ENCODE data around the gene SLC6A6. TPM values are rescaled to one million over a fixed set of nuclear protein-coding genes. Genes with fewer than 3 reads are reported as not detected.
A peak's percentile ranks its signal among the peaks of the same experiment; 100 is the strongest.

The SLC6A6 gene
- total RNA-seq, 1 experiment from 2014 or later: 58.6 TPM

DNA sequence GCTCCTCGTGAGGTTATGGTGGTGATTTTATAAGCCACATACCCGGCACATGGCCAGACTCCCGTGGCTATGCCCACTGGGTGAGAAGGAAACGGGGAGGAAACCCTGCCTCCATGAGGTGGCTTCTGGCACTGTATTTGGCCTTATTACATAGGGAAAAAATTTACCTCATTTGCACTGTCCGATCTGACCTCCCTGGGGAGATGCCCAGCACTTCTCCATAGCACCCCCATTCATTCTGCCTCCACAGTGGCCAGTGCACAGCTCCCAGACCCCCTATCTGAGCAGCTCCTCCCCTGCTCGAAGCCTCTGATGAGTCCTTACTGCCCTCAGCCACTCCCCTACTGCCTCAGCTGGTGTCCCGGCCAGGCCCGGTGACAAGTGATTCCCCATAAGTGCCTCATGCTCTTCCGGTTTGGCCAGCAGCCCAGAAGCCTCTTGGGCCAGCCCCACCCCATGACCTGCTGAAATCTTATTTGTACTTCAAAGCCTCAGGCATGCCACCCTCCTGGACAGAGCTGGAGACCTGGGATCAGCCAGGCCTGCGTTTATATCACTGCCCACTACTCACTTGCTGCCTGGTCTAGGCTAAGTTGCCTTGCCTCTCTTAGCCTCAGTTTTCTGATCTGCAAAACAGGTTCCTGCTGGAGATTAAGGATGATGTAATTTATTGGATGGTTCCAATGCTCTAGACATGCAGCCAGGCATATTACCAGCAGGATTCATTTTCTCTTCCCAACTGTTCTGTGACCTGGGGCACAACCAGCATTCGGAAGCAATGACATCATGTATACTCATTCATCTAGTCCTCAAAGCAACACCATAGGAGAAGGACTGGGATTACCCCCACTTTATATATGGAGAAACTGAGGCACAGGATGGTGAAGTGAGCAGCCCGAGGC lies 30.6 kb upstream of the SLC6A6 start:
- peak; percentile 91 for DNase-seq (ENCODE audit: low read depth)

DNA sequence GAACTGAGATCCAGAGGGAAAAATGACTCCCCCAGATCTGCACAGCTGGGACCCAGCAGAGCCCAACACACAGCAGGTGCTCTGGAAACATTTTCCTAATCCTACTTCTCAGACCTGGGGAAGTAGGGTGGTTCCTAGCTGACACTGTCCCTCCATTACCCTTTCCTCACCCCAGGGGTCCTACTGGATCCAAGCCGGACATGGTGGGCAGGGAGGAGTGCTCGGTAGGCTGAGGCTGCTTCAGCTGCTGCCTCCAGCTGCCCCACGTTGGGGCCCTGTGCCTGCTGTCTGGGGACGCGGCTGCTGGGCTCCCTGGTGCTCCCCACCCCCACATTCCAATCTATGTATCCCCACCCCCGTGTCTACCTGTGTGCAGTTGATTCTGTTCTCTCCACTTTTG lies 29.8 kb upstream of the SLC6A6 start:
- no peak for DNase-seq (ENCODE audit: low read depth)

DNA sequence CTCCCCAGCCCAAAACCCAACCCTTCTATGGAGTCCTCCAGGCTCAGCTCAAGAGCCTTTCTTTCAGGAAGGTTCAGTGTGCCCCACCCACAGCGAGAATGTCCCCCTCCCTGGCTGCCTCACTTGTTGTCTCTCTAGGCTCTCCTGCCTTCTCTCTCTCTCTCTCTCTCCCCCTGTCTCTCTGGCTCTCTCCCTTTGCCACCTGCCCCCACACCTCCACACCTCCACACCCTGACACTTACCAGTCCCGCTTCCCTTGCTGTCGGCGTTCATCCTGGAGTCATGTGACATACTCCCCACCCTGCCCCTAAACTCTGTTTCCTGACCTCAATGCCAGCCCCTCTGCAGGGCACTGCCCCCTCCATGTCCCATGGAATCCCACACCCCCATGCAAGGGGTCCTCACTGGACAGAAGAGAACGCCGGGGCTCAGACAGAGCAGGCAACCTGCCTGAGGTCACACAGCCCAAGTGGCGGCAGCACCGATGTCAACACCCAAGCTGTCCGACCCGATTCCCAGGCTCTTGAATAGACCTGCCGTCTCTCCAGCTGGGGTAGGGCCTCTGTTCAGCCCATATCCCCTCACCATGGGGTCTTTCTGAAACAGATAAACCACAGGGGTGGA lies 28.5 kb upstream of the SLC6A6 start:
- no peak for DNase-seq (ENCODE audit: low read depth)

DNA sequence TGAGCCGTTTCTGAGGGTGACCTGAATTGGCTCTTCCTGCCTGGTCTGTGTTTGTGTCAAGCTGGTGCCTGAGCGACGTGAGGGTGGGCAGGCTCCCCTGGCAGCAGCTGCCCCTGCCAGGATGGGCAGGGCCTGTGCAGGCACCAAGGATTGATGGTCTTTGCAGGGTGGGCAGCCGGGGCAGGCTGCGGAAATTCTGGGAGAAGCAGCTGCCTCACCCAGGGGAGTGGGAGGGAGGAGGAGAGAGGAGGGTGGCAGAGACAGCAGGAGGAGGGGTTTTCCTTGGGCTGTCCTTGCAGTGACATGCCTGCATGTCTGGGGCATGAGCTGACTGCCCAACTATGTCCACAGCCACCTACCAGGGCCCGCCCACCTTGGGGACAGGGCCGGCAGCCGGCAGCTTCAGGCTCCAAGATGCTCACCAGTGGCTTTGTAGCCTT lies 27.9 kb upstream of the SLC6A6 start:
- DNase-seq (ENCODE audit: low read depth): no peak

DNA sequence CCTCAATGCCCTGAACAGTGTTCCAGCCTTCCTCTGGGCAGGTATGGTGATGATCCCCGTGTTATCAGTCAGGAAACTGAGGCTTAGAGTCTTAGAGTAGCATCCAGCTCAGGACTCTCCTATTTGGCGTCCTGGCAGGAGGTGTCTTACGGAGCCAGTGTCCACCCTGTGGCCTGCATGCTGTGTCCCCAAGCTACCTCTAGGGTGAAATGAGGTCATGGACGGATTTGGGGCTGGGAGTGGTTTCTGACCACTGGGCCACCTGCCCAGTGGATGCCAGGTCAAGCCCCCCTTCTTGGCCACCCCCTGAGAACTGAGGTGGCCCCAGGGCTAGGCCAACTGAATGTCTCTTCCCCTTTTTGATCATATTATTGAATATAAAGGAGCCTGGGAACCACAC lies 27.2 kb upstream of the SLC6A6 start:
- no peak for DNase-seq (ENCODE audit: low read depth)

DNA sequence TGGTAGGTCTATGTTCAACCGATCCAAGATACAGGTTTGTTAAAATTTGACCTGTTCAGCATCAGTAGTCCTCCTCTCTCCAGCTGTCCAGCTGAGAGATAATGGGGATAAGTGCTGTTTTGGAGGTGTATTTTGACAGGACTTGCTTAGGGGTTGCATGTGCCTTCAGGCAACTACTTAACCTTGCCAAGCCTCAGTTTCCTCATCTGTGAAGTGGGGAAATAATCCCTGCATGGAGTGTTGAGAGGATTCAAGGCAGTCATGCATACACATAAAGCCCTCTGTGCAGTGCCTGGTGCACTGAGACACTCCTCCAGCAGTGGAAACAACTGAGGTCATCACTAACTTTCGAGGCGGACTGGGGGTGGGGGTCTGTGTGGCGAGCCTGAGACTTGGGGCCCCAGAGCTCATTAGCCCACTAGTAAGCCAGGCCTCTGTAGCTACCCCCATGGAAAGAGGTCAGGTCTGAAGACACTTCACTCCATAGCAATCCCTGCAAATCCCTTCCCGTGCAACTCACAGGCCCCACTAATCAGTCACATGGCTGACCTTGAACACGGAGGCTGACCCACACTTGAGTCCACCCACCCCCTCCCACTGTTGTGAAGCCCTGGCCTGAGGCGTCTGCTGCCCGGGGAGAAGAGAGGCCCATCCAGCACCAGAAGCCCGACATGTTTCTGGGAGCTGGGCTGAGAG lies 25.9 kb upstream of the SLC6A6 start:
- DNase-seq (ENCODE audit: low read depth): no peak

DNA sequence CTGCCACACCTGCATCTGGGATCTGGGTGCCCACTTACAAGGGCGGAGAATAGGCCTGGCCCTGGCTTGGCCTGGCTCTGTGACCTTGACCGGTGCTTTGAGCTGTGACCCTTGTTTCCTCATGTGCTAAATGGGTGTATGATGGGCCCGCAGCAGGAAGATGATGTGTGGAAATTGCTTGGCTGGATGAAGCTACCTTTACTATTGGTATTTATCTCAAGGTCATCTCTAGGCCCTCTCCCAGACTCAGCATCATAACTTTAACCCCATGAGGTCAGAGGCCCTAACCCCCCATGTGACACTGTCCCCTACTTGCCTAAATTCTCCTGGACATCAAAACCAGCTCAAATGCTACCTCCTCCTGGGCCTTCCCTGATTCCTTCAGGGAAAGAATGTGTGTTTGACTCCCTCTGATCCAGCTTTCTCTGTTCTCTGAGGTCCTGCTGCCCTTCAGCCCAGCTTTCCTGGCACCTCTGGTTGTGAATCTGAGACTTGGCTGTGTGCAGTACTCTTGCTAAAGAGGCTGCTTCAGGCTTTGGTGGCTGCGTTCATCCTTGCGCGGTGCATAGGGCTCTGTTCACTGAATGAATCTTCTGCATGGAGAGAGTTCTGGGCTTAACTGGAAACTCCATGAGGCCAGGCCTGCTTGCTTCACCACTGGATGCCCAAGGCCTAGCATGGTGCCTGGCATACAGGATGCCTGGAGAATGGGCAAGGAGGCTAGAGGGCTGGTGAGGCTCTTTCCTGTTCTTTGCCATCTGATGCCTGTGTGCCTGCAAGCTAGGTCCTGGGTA lies 25.2 kb upstream of the SLC6A6 start:
- no peak for DNase-seq (ENCODE audit: low read depth)

DNA sequence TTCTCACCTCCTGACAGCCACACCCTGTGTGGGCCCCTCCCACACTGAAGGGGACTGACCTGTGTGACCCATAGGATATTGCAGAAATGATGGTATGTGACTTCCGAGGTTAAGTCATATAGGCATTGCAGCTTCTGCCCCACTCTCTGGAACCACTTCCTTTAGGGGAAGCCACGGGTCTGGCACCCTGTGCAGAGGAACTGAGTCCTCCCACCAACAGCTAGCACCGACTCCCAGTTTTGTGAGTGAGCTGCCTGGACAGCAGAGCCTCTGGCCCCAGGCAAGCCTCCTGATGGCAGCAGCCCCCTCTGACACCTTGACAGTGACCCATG lies 24.6 kb upstream of the SLC6A6 start:
- no peak for DNase-seq (ENCODE audit: low read depth)

DNA sequence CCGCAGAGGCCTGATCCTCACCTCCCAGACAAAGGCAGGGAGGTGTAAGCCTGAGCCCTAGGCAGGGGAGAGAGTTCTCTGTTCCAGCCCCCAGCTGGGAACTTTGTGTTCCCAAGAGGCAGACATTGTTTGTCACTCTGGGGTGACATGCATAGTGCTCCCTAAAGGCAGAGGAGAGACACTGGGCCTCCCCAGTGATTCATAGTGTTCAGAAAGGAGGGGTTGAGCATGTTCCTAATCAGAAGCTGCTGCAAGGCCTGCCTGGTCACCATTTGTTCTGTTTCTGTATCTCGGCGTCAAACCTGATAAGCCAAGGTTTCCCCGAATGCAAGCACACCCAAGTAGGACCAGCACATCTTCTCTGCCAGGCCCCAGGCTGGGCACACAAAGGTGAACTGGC lies 24.0 kb upstream of the SLC6A6 start:
- DNase-seq (ENCODE audit: low read depth): no peak

DNA sequence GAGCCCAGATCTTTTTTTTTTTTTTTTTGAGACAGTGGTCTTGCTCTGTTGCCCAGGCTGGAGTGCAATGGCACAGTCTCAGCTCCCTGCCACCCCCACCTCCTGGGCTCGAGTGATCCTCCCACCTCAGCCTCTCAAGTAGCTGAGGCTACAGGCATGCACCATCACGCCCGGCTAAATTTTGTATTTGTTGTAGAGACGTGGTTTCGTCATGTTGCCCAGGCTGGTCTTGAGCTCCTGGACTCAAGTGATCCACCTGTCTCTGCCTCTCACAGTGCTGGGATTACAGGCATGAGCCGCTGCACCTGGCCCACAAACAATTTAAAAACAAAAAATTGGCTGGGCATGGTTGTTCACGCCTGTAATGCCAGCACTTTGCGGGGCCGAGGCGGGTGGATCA lies 22.6 kb upstream of the SLC6A6 start:
- no peak for DNase-seq (ENCODE audit: low read depth)

DNA sequence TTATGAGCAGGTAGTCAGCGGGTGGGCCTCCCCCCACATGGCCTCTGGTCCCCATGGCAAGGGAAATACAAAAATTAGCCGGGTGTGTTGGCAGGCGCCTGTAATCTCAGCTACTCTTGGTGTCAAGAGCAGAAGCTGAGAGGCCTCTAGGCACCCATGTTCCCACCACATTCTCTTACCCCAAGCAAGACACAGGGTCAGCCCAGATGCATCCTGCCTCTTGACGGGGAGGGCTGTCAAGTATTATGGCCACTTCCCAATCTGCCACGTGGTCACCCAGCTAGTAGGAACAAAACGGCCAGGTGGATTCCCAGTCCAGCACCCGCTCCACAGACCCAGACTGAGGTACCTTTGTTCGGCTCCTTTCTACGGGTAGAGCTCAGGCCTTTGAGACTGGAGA lies 16.2 kb upstream of the SLC6A6 start:
- DNase-seq (ENCODE audit: low read depth): no peak

DNA sequence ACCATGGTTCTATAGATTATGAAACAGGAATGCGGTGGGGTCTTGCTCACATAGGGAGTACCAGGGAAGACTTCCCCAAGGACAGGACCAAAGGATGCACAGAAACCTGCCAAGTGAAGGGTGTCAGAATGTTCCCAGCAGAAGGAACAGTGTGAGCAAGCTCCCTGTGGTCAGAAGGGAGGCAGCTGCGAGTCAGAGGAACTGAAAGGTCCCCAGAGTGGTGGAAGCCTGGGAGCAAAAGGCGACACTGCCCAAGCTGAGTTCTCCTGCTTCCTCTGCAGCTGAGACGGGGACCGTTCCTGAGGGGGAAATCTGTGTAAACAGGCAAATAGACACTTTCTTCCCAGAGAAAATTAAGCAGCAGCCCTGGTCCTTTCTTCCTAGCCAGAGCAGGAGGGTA lies 14.2 kb upstream of the SLC6A6 start:
- no peak for DNase-seq (ENCODE audit: low read depth)

DNA sequence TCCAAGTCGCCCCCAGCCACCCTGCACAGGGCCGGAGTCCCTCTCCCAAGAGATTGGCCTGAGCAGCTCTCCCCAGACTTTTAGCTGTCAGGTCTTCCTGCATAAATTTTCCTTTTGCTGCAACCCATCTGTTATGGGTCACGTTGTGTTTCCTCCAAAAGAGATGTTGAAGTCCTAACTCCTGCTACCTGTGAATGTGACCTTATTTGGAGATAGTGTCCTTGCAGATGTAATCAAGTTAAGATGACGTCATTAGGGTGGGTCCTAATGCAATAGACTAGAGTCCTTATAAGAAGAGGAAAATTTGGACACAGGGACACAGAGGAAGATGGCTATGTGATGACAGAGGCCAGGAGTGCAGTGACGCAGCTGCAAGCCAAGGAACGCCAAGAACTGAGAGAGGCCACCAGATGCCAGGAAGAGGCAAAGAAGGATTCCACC lies 13.2 kb upstream of the SLC6A6 start:
- DNase-seq (ENCODE audit: low read depth): no peak

DNA sequence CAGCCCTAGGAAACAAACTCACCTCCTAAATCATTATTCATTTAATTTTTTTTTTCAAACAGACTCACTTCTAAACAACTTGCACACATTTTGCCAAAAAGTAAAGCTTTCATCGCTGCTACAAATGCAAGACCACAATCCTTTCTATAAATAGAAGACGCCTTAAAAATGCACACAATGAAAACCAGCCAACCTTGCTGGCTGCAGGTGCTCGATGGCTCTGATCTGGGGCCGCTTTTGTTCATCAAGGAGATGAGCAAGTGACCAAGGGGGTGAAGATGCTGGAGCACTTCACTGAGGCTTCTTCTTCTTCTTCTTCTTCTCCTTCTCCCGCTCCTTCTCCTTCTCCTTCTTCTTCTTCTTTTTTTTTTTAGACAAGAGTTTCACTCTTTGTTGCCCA lies 12.7 kb upstream of the SLC6A6 start:
- DNase-seq (ENCODE audit: low read depth): no peak

DNA sequence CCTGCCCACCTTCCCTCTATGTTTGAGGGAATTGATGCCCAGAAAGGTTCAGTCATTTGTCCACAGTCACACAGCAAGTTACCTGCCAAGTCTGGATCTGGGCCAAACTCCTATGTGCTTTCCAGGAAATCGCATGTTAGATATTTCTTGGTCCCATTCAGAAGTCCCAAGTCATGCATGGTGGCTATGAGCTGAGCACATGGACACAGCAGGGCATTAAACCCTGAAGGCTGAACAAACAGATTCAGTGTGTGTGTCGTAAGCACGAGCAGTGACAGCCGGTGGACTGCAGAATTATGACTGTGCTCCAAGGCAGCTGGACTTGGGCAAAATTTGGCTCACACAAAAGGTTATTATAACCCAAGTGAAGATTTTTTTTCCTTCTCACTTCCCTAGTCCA lies 11.4 kb upstream of the SLC6A6 start:
- DNase-seq (ENCODE audit: low read depth): peak; percentile 79

DNA sequence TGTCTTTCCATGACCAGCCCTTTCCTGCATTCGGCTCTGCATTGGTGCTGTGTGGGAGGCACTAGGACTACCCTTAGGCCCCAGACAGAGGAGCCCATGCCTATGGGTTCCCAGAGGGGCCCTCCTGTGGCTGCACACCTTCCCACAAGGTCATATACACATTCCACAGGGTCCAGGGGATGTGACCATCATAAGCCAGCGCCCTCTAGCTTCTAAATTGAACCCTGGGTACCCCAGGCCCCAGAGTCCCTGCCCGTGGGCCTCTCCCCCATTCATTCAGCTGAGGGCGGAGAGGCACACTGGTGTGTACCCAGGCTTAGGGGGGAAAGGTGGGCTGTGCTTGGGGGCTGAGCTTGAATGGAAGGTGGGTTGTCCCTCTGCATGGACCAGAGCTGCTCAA lies 10.2 kb upstream of the SLC6A6 start:
- no peak for DNase-seq (ENCODE audit: low read depth)

DNA sequence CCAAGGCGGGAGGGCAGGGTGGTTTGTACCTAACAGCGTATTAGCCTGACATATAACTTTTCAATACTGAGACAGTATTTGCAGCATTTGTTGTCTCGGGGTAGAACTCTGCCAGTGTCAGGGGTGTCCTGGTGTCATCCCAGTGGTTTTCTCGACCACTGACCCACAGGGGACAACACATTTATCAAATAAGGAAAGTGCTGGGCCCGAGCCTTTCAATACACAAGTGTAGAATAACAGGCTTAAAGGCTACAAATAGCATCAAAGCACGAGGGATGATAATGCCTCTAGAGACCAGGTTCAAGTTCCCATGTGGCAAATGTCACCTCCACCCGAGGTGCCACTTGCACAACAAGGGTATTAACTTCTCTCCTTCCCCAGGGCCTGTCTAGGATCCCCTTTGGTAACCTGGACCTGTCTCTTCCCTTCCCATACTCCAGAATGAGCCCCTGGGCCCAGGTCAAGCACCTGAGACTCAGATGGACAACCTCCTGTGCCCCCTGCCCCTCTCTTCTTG lies 9.5 kb upstream of the SLC6A6 start:
- no peak for DNase-seq (ENCODE audit: low read depth)

DNA sequence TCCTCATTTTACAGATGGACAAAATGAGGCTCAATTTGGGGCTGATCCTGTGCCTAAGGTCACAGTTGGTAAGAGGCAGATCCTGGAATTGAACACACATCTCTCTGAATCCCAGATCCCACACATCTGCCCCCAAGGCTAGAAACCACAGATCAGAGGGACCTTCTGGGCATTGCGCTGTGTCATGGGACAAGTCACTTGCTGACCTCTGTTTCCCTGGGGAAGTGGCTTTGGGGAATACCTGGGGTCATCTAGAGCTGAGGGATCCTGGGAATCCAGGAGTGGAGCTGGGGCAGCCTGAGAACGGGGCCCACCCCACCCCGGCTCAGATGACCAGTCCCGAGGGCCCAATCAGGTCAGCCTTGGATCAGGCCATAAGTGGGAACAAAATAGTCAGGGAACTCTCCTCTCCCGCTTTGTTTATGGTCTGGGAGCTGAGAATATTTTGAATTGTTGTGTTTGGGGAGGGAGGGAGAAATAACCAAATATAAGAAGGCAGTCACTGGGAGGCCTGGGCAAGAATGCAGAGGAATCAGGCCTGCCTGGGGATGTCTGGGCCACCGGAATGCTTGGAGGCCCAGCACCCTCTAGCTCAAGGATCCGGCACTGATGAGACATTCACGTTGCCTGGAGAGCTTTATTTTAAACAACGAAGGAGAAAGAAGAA lies 8.8 kb upstream of the SLC6A6 start:
- DNase-seq (ENCODE audit: low read depth): no peak

DNA sequence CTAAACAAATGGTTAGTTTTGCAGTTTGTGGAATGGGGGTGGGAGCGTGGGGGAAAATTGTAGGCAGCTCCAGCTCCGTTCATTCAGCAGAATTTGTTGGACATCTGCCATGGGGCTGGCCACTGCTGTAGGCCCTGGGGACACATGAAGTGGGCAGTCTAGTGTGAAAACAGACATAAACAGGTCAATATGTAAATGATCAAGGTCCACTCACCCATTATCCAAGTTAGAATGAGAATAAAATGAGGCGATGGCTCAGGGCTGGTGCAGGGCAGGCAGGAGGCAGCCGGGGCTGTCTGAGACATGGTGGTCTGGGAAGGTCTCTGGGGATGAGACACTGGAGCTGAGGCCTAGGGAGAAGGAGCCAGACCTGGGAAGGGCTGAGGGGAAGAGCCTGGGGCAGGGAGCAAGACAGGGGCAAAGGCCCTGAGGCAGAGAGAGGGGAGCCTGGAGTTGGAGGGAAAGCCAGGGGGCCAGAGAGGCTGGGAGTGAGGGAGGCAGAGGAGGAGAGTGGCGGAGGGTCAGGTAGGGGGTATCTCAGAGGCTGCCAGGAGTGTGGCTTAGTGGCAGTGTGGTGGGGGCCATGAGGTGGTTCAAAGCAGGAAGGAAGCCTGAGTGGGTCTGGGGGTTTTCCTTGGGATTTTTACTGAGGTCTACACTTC lies 6.2 kb upstream of the SLC6A6 start:
- DNase-seq (ENCODE audit: low read depth): no peak

DNA sequence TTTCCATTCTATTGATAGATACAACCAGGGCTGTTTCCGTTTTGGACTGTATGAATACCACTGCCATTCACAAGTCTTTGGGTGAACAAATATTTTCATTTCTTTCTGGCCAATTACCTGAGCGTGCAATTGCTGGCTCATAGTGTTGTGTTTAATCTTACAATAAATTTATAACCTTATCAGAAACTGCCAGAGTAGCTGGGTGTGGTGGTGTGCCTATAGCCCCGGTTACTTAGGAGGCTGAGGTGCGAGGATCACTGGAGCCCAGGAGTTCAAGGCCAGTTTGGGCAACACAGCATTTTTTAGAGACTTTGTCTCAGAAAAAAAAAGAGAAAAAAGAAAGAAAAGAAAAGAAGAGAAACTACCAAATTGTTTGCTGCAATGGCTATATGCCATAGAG lies 5.4 kb upstream of the SLC6A6 start:
- no peak for DNase-seq (ENCODE audit: low read depth)

DNA sequence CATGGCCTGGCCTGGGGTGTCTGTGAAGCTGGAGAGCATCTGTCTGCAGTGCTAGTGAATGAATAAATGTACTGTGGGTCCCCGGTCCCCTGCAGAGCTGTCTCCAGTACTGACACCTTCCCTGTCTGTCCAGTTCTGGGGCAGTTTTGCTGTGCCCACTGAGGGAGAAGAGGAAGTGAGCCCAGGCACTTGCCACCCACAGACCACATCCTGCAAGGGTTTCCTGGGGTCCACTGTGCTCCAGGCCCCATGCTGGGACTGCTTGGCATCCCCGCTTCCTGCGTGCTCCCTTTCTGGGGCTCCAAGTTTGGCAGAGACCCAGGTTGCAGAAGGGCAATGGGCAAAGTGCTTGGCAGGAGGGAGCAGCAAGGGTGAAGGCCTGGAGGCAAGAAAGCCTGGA lies 4.9 kb upstream of the SLC6A6 start:
- no peak for DNase-seq (ENCODE audit: low read depth)
